Stimulated activated CD8-positive, alpha-beta memory T cell treated with anti-CD3 and anti-CD28 coated beads, Interleukin-15, amount 100 ng/mL, for 48 hours (primary cell): ENCODE results near the gene C16orf96.

Source experiments
- DNase-seq, 2 donors: peaks; one replicate each; pipeline ENCODE4 v3.0.0-alpha.2; 2020; ENCODE audit warnings: low read depth in 2 of 2

Gene C16orf96

DNA sequence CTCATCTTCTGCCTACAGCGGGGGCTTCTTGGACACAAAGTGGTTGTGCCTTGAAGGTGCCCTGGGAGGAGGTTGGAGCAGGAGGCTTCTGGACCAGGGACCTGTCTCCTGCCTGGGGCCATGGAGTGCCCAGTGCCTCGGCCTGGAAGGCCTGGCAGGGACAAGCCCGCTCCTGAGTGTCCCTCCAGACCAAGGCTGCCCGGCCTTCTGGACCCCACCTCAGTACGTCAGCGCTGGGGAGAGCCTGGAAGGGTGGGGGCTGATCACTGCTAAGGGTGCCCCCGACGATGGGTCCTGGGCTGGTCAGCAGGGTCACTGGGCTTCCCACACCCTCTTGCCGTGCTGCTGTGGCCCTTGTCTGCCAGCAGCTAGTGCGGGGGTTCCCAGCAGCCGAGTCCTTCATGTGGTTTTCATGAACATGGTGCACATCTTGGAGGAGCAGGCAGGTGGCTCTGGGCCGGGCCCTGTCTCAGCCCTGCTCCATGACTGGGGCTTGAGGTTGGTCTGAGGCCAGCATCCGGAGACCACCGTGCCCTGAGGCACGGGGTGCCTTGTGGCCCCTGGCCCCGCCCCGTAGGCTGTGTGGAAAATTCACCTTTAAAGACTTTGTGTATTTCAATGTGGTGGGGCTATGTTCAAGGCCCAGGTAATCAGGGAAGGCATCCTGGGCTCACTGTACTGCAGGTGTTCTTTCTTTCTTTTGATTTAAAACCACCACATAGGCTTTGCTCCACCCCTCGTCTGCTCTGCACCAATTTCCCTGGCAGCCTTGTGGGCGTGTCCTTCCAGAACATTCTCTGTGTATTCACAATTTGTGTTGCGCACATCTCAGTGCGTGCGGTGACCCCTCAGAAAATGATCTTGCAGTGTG lies 90.9 kb downstream of the C16orf96 start:
- DNase-seq = no peak

DNA sequence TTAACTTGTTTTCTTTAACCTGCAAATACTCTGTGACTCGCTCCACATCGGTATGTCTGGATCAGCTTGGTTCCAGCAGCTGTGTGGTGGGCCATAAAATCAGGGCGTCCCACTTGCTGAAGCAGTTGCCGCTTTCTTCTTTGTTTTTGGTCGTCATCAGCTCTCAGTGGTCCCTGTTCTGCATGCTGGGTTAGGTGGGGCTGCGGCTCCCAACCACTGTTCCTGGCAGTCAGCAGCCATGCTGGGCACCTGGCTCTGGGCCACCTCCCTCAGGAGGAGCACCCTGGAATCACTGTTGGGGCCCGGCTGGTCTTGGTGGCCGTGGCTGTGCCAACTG lies 91.5 kb downstream of the C16orf96 start:
- no peak for DNase-seq

DNA sequence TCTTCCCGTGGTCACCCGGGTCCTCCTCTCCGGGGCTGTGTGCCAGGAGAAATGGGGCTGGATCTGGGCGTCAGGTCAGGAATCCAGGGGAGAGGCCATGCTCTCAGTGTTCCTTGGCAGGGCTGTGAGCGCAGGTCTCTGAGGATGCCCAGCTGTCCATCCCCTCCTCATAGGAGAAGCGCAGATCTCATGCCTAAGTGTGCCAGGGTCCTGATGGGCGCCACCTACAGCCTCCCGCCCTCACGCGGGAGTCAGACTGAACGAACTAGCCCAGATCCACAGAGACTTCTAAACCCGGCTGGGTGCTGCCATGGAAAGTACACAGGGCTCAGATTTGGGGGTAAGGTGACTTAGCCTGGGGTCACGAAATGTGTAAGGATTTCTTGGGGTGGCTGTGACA lies 92.8 kb downstream of the C16orf96 start:
- no peak for DNase-seq

- no peak for DNase-seq
These were observed 93.8 kb downstream of the C16orf96 start for GRCh38 chr16:4649744-4650442.
